Anterior cingulate cortex (tissue), 58 donors: ENCODE results near the gene SLC12A3.

Source experiments
- DNase-seq, 58 donors: peaks; one replicate each; lab custom pipeline; 2025; lab: John Stamatoyannopoulos, UW

The SLC12A3 gene

GRCh38 chr16:56888806-56889205 lies 23.8 kb downstream of the SLC12A3 start:
- no peak for DNase-seq

DNA sequence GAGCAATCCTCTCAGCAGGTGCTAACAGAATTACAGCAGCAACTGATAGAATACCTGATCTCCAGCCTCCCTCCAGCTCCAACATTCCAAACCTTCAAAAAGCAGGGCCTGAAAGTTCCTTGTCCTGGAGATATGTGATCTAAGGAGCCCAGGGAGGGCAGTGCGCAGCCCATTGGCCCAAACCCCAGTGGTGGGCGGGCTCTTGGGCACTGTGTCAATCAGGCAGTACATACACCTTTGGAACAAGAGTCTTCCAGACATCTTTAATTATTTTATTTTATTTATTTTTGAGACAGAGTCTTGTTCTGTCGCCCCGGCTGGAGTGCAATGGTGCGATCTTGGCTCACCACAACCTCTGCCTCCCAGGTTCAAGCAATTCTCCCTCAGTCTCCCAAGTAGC lies 24.2 kb downstream of the SLC12A3 start:
- DNase-seq = no peak

DNA sequence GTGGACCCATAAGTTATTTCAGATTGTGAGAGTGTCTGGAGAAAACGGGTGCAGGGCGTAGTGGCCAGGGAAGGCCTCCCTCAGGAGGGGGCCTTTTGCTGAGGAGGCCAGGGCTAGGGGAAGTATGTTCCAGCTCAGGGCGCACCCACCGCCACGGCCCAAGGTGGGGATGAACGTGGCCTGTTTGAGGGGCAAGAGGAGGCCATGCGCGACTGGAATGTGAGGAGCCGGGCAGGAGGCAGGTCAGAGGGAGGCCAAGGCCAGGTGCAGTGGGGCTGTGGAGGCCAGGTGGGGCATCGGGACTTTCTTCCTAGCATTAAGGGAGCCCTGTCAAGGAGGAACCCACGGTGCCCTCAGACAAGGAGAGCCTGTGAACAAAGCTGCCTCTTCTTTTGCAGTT lies 26.7 kb downstream of the SLC12A3 start:
- no peak for DNase-seq

DNA sequence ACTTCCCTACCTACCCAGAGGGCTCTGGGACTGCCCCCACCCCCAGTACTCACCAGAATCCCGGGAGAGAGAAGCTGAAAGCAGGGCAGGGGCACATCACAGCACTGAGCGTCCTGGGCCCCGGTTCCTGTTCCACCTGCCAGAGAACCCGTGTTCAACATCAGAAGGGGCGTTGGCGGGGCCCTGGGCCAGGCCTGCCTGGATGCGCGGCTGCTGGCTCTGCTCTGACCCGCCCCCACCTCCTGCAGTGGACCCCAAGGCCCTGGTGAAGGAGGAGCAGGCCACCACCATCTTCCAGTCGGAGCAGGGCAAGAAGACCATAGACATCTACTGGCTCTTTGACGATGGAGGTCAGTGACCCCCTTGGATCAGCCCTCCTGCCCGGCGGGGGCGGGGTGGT lies 27.7 kb downstream of the SLC12A3 start:
- no peak for DNase-seq

DNA sequence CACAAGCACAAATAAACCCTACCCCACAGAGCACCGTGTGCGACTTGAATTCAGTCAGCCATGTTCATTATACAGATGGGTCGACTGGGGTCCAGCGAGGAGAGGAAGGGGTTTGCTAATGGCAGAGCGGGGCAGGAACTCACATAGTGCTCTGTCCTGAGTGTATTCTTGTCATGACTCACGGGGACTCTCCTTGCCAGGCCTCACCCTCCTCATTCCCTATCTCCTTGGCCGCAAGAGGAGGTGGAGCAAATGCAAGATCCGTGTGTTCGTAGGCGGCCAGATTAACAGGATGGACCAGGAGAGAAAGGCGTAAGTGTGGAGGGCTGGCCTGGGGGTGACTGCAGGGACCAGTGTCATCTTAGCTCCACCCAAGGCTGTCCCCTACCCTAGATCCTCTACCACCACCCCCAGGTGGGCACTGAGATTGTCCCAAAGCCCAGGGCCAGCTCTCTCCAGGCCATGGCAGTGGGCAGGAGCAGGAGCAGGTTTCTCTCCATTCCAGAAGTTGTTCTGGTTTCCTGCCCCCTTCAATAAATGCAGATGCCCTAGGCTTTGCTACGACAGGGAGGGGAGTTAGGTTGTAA lies 29.4 kb downstream of the SLC12A3 start:
- DNase-seq = no peak

- DNase-seq = no peak
Measured at GRCh38 chr16:56895813-56896212, 30.8 kb downstream of the SLC12A3 start.

GRCh38 chr16:56896244-56896643 lies 31.2 kb downstream of the SLC12A3 start:
- DNase-seq = no peak

- DNase-seq = no peak
Measured at GRCh38 chr16:56897026-56897799, 32.2 kb downstream of the SLC12A3 start.

DNA sequence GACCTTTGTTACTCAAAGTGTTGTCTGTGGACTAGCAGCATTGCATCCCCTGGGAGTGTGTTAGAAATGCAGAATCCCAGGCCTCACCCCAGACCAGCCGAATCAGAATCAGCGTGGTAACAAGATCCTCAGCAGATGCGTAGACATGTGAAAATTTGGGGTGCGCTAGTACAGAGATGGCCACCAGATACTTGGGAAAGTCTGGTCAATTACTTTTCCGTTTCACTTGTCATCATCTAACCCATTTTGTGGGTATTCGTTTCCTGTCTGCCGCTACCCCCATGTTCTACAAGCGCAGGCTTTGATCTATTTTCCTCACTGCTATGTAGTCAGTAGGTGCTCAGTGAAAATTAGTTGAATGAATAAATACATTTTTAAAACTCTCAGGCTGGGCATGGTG lies 33.8 kb downstream of the SLC12A3 start:
- no peak for DNase-seq

DNA sequence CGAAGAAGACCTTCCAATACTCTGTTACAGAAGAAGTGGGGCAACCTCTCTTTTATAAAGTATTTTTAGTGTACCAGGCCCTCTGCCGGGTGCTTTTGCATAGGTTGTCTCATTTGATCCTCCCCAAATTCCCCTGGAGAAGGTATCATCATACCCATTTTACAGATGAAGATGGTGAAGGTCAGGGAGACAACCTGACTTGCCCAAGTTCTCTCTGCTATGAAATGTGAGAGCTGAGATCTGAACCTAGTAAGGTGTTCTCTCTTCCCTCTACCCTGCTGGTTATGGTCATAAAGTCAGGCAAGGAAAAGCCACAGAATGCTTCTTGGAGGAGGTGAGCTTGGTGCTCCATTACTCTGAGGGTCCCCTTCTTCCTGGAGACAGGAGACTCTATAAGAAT lies 38.9 kb downstream of the SLC12A3 start:
- DNase-seq = no peak

DNA sequence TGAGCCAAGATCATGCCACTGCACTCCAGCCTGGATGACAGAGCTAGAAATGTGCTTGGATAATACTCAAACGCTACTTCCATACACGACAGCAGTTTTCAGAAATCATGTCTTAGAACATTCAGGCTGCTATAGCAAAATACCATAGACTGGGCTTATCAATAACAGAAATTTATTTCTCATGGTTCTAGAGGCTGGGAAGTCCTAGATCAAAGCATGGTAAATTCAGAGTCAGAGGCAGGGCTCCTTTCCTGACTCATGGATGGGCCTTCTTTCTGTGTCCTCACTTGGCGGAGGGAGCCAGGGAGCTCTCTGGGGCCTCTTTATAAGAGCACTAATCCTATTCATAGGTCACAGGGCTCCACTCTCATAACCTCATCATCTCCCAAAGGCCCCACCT lies 42.4 kb downstream of the SLC12A3 start:
- no peak for DNase-seq

DNA sequence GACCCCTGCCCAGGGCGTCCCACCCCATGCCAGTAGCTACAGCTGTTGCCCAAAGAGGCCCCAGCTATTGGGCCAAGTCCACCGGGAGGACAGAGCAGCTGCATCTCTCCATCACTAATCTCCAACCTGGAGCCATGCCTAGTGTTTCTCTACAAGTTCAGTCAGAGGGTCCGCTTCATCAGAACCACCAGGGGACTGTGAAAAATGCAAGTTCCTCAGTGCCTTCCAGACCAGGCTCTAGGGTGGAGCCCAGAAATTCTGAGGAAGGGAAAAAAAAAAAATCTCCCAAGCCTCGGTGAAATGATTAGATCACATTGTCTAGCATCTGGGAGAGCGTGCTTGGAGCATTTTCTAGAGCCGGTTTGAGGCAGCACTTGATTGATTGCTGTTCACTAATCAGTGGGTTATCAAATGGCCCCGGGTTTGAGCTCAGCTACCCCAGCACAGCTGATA lies 44.5 kb downstream of the SLC12A3 start:
- no peak for DNase-seq

- DNase-seq = no peak
Measured at GRCh38 chr16:56910112-56910511, 45.1 kb downstream of the SLC12A3 start.

DNA sequence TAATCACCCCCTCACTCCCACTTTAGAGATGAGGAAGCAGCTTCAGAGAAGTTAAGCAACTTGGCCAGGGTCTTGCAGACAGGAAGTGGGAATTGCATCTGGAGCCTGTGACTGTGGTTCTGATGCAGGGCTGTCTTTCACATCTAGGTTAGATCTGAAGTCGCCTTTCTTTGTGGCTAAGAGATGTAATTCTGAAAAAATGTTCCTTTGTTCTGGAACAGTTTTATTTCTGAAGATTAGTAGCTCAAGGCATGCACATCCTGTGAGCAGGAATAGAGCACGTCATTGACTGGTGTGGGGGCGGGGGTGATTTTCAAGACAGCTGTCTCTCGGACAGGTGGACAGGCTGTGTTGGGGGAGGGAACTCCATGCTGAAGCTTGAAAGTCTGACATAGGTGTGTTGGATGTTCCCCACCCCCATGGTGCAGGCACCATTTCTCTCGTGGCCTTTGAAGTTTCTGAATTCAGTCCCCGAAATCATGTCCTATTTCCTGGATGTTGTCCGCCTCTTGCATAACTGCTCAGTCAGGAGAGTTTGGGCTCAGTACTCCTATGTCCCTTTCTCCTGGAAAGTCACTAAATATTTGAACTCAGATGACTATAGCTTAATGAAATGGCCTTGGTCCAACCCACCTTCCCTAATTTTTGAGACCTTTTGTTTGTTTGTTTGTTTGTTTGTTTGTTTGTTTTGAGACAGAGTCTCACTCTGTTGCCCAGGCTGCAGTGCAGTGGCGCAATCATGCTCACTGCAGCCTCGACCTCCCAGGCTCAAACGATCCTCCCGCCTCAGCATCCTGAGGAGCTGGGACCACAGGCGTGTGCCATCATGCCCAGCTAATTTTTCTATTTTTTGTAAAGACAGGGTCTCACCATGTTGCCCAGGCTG lies 45.9 kb downstream of the SLC12A3 start:
- peak in 7 of 58 donors; percentile 2 to 17 (median 5) for DNase-seq

DNA sequence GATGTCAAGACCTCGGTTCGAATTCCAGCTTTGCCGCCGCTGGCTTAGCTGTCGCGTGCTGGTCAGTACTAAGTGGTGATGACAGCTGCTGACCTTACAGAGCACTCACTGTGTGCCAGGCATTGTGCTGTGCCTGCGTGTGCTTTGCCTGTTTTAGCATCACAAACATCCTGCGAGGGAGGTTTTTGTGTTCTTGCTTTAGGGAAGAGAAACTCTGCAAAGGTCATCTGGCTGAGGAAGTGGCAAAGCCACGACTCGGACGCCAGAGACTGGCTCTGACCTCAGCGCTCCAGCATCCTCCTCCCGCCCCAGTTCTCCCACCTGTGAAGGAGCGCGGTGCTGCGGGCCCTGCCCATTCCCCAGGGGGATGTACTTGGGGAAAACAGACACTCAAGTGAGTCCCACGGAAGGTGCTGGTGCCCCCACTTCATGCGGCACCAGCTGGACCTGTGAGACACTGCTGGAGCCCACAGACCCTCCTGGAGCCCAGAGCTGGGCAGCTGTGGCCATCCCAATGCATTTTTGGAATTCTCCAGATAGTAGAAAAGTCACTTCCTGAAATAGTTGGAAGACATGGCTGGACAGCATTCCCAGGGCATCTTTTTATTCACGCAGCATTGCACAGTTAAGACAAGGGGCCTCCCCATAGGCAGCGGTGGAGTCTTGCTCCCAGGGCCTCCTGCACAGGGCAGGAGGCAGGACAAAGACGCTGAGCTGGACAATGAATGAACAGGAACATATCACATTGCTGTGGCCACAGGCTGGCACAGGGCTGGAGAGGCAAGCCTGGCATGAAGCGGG lies 47.0 kb downstream of the SLC12A3 start:
- DNase-seq = peak in 27 of 58 donors; percentile 4 to 53 (median 21)

- no peak for DNase-seq
Measured at GRCh38 chr16:56912746-56913708, 48.0 kb downstream of the SLC12A3 start.

DNA sequence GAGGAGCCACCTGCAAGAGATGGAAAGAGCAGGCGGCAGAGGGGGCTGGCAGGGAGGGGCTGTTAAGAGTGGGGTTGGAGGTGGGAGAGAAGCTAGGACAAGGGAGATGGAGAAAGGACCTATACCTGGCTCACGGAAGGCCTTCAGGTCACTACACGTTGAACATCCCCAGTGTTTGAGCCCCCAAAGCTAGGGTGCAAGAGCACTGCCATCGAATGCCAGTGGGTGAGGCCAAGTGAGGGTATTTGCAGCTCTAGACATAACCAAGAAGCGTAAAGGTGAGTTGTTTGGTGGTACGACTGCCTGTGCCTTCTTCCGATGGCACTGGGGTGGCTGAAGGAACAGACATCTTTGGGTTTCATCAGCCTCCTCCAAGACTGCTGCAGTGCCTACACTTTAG lies 49.9 kb downstream of the SLC12A3 start:
- DNase-seq = no peak

- DNase-seq = no peak
Measured at GRCh38 chr16:56915336-56916119, 50.5 kb downstream of the SLC12A3 start.
